ENCODE measurements around the gene ACSS3. TPM values are rescaled to one million over a fixed set of nuclear protein-coding genes. Genes with fewer than 3 reads are reported as not detected.
"Not testable (repeated sequence)": the region's sequence is repeated elsewhere in the genome, so short reads cannot be mapped to it uniquely, and the experiment has no call there.

The ACSS3 gene
- total and polyA plus RNA-seq, 2 of the 8 experiments (the other 6 are each of a cell fraction or from before 2014, with no cell fraction given): 14.4 to 24.0 TPM

GRCh38 chr12:81119069-81119468, 41.2 kb downstream of the ACSS3 start:
- H3K79me1 ChIP-seq (ENCODE audit: low read depth, low read length); H2BK5ac ChIP-seq (ENCODE audit: low read depth, low read length); H4K91ac ChIP-seq (replicated peaks; ENCODE audit: insufficient read length, low read length); H3K4me1 ChIP-seq (replicated peaks in 1 of 4; ENCODE audit: control insufficient read depth in 3 of 4, insufficient read depth in 4 of 4, low read length in 3 of 4); H3K23me2 ChIP-seq (ENCODE audit: low read depth, low read length); H4K8ac ChIP-seq (ENCODE audit: extremely low read depth, insufficient read depth, low read length); DNase-seq (ENCODE audit: low read depth in 1 of 2, low spot score in 2 of 2); H3K56ac ChIP-seq (replicated peaks; ENCODE audit: insufficient read length, low read depth, low read length); H3K4me3 ChIP-seq (ENCODE audit: extremely low read depth in 1 of 4, insufficient read depth in 2 of 4, low read depth in 3 of 4, low read length in 4 of 4); H3K23ac ChIP-seq (ENCODE audit: insufficient read length); H3K14ac ChIP-seq (ENCODE audit: insufficient read length); H3K9me3 ChIP-seq (ENCODE audit: insufficient read depth in 2 of 2, low read depth in 1 of 2, low read length in 1 of 2); H3K4ac ChIP-seq (replicated peaks; ENCODE audit: insufficient read length, low read depth, low read length); H4K20me1 ChIP-seq (replicated peaks in 1 of 2; ENCODE audit: control insufficient read depth in 1 of 2, insufficient read depth in 2 of 2, low read length in 2 of 2); FAIRE-seq; H2BK20ac ChIP-seq (ENCODE audit: low read length); POLR2A ChIA-PET (ENCODE audit: partially characterized antibody); H2BK120ac ChIP-seq (replicated peaks; ENCODE audit: low read depth, low read length); H3K18ac ChIP-seq (ENCODE audit: extremely low read depth, low read length); H3K27me3 ChIP-seq (replicated peaks in 1 of 4; ENCODE audit: control insufficient read depth in 3 of 4, extremely low read depth in 1 of 4, insufficient read depth in 3 of 4, low read length in 3 of 4); H2BK15ac ChIP-seq (ENCODE audit: low read length); H4K5ac ChIP-seq (ENCODE audit: insufficient read length, low read depth, low read length); H3K4me2 ChIP-seq (ENCODE audit: insufficient read depth in 1 of 2, low read depth in 2 of 2, low read length in 2 of 2); H3K9ac ChIP-seq (replicated peaks in 1 of 4; ENCODE audit: extremely low read depth in 1 of 4, low read depth in 3 of 4, low read length in 3 of 4); H3K79me2 ChIP-seq (ENCODE audit: control insufficient read depth in 1 of 2, insufficient read depth in 2 of 2, low read length in 2 of 2); H2BK12ac ChIP-seq (ENCODE audit: low read depth, low read length); H3K27ac ChIP-seq (ENCODE audit: low read depth, low read length); H2AFZ ChIP-seq (ENCODE audit: low read length); H2AK5ac ChIP-seq (ENCODE audit: low read depth, low read length): not testable (repeated sequence)
- CTCF ChIA-PET (ENCODE audit: partially characterized antibody): interaction anchor here (2.9 kb wide), 1 partner anchor 10 kb away, joined by 11 read pairs; no protein-coding TSS in a partner anchor
- H3K36me3 ChIP-seq (ENCODE audit: control insufficient read depth in 2 of 4, insufficient read depth in 4 of 4, low read length in 3 of 4): peaks cover 0 to 10% (median 4%) of the 10 kb centered on the region in 4 experiments; a peak in 3 of 8 replicates
- 75% methylated on average over 3 of the region's 3 CpGs; no CpG with 5 or more reads in 1 of the 2 experiments for WGBS, 2 experiments (ENCODE audit: extremely low coverage in 1 of 2, insufficient coverage in 1 of 2, insufficient read length in 1 of 2, insufficient replicate concordance in 2 of 2, low coverage in 1 of 2, low lambda C conversion rate in 2 of 2, missing lambda C conversion rate in 1 of 2)

Measured in H1 (cell line).